K562 (cell line): ENCODE measurements around the gene CYSTM1. TPM values are rescaled to one million over a fixed set of nuclear protein-coding genes. Genes with fewer than 3 reads are reported as not detected.
A peak's percentile ranks its signal among the peaks of the same experiment; 100 is the strongest.

ENCODE experiments used
- ARID2 ChIP-seq: fragments of 450-650 bp; IDR thresholded peaks from 2 replicates; pipeline ENCODE4 v1.6.1; 2017; ENCODE audit warnings: antibody characterized with exemption, mild to moderate bottlenecking
- CREBBP ChIP-seq: IDR thresholded peaks from one replicate; pipeline ENCODE4 v1.6.1; 2012; ENCODE audit warnings: low read depth, mild to moderate bottlenecking, control low read depth, inconsistent platforms, low read length
- EP400 ChIP-seq: fragments of 450-650 bp; IDR thresholded peaks from 2 replicates; pipeline ENCODE4 v1.6.1; 2017; ENCODE audit warnings: antibody characterized with exemption, mild to moderate bottlenecking, moderate library complexity
- FOXA3 ChIP-seq, 2 experiments: fragments of 450-650 bp in 1 of 2; sonication (generic) in 1 of 2; formaldehyde crosslinking; IDR thresholded peaks in 1 of 2; conservative IDR thresholded peaks in 1 of 2; 2 replicates each; pipeline versions ENCODE4 v1.4.0 to v1.8.0; 2020 to 2022; ENCODE audit warnings: mild to moderate bottlenecking in 2 of 2, missing genetic modification reagents in 1 of 2
- FOXJ3 ChIP-seq: sonication (generic); formaldehyde crosslinking; IDR thresholded peaks from 2 replicates; pipeline ENCODE4 v1.4.0; 2020; ENCODE audit warnings: mild to moderate bottlenecking, missing genetic modification reagents
- HNRNPL ChIP-seq: fragments of 200-400 bp; formaldehyde crosslinking; IDR thresholded peaks from 2 replicates; pipeline ENCODE4 v1.6.1; 2017; ENCODE audit warnings: low read depth, mild to moderate bottlenecking, low read length
- ID3 ChIP-seq, 2 experiments: fragments of 250-450 bp in 1 of 2; fragments of 450-650 bp in 1 of 2; sonication (Bioruptor Pico) in 1 of 2; IDR thresholded peaks; 2 replicates each; pipeline versions ENCODE4 v1.6.1 to v1.8.0; 2016 to 2021; ENCODE audit warnings: mild to moderate bottlenecking in 2 of 2, moderate library complexity in 2 of 2, missing compliant biosample characterization in 1 of 2, missing genetic modification characterization in 1 of 2
- IFI16 ChIP-seq: fragments of 250-450 bp; sonication (Bioruptor Pico); IDR thresholded peaks from 2 replicates; pipeline ENCODE4 v2.1.2; 2022; ENCODE audit warnings: mild to moderate bottlenecking, inconsistent platforms
- ILK ChIP-seq: fragments of 450-650 bp; IDR thresholded peaks from 2 replicates; pipeline ENCODE4 v1.6.1; 2016; ENCODE audit warnings: missing genetic modification characterization, low read depth, mild to moderate bottlenecking, missing compliant biosample characterization, moderate library complexity, borderline replicate concordance
- KAT8 ChIP-seq: fragments of 450-650 bp; IDR thresholded peaks from 2 replicates; pipeline ENCODE4 v1.6.1; 2016; ENCODE audit warnings: low read depth, mild to moderate bottlenecking
- KDM1A ChIP-seq, 2 experiments: fragments of 450-650 bp; IDR thresholded peaks; 2 replicates each; pipeline ENCODE4 v1.6.1; 2016; ENCODE audit warnings: mild to moderate bottlenecking in 2 of 2
- KHSRP ChIP-seq: fragments of 450-650 bp; IDR thresholded peaks from 2 replicates; pipeline ENCODE4 v1.6.1; 2017
- MCM3 ChIP-seq: fragments of 450-650 bp; IDR thresholded peaks from 2 replicates; pipeline ENCODE4 v1.6.1; 2016
- MECOM ChIP-seq: fragments of 250-450 bp; sonication (Bioruptor Pico); IDR thresholded peaks from 2 replicates; pipeline ENCODE4 v1.8.0; 2022; ENCODE audit warnings: inconsistent platforms
- RAD21 ChIP-seq, 2 experiments: fragments of 250-450 bp in 1 of 2; fragments of 450-650 bp in 1 of 2; sonication (Bioruptor Pico) in 1 of 2; formaldehyde crosslinking in 1 of 2; IDR thresholded peaks in 1 of 2; conservative IDR thresholded peaks in 1 of 2; 2 replicates each; pipeline versions ENCODE4 v1.4.0 to v1.8.0; 2020 to 2022; ENCODE audit warnings: mild to moderate bottlenecking in 2 of 2, moderate library complexity in 1 of 2
- SMAD1 ChIP-seq: fragments of 150-350 bp; IDR thresholded peaks from 2 replicates; pipeline ENCODE4 v1.6.1; 2014; ENCODE audit warnings: low read length, low read depth; ENCODE audit not compliant: partially characterized antibody
- TAL1 ChIP-seq: fragments of 450-650 bp; IDR thresholded peaks from 2 replicates; pipeline ENCODE4 v1.6.1; 2016; ENCODE audit warnings: mild to moderate bottlenecking
- TSHZ1 ChIP-seq: fragments of 250-450 bp; sonication (Bioruptor Pico); IDR thresholded peaks from 2 replicates; pipeline ENCODE4 v1.4.0; 2020; ENCODE audit warnings: mild to moderate bottlenecking, moderate library complexity
- ZBTB2 ChIP-seq: fragments of 450-650 bp; IDR thresholded peaks from 2 replicates; pipeline ENCODE4 v1.6.1; 2016; ENCODE audit warnings: antibody characterized with exemption
- ZNF24 ChIP-seq: fragments of 450-650 bp; IDR thresholded peaks from 2 replicates; pipeline ENCODE4 v1.6.1; 2016
- ZNF551 ChIP-seq: fragments of 250-450 bp; sonication (Bioruptor Pico); IDR thresholded peaks from 2 replicates; pipeline ENCODE4 v1.5.0; 2021; ENCODE audit warnings: mild to moderate bottlenecking, moderate library complexity
- ZNF586 ChIP-seq: fragments of 450-650 bp; formaldehyde crosslinking; conservative IDR thresholded peaks from 2 replicates; pipeline ENCODE4 v1.4.0; 2020; ENCODE audit warnings: mild to moderate bottlenecking, moderate library complexity
- ZNF644 ChIP-seq: fragments of 200-800 bp; sonication (Bioruptor generic); IDR thresholded peaks from 2 replicates; pipeline ENCODE4 v1.6.1; 2016; ENCODE audit warnings: low read depth, missing genetic modification characterization, missing compliant biosample characterization
- polyA plus RNA-seq, 8 experiments: library from polyadenylated mRNA; depleted of rRNA in 4 of 8; stranded (reverse) in 5 of 8; unstranded in 3 of 8; fragments of >200 nt; fragmentation: Nextera tagmentation in 2 of 8; fragmentation: Illumina TruSeq in 1 of 8; extraction: Ambion mirVana in 2 of 8; extraction: Trizol in 1 of 8; gene quantifications; 2 replicates each; pipeline versions ENCODE4 v1.2.1 to v1.2.3, GENCODE V29; 2011 to 2014; ENCODE audit warnings: inconsistent platforms in 1 of 8, missing spikeins in 1 of 8
- total RNA-seq, 7 experiments: library from RNA; depleted of rRNA in 6 of 7; stranded (reverse); fragments of >200 nt in 6 of 7; fragmentation: Illumina TruSeq in 2 of 7; extraction: Trizol in 2 of 7; gene quantifications; 2 replicates each; pipeline versions ENCODE4 v1.2.1 to v1.2.3, GENCODE V29; 2011 to 2021; ENCODE audit warnings: low replicate concordance in 1 of 7

CYSTM1 gene
- total and polyA plus RNA-seq, 9 of the 15 experiments (the other 6 are each of a cell fraction or from before 2014, with no cell fraction given), result 76.1 to 422 (median 108) TPM

- TF ChIP-seq EP400 (peak; percentile 43; the same call in 1 of the 2 replicates), SMAD1 (no peak), ZNF24 (no peak), KAT8 (no peak), ZNF586 (CRISPR knock-in tag) (no peak), TAL1 (peak; percentile 51), FOXJ3 (CRISPR knock-in tag) (no peak), ILK (no peak), ZNF551 (CRISPR knock-in tag) (no peak), FOXA3 (CRISPR knock-in tag; conservative IDR thresholded peaks at IDR 0.05 in 1 of 2, IDR thresholded peaks at IDR 0.05 in 1 of 2) (no peak), HNRNPL (no peak), CREBBP (no peak), IFI16 (CRISPR knock-in tag) (no peak), ARID2 (no peak), MECOM (CRISPR knock-in tag) (no peak), KHSRP (no peak), ID3 (CRISPR knock-in tag; IDR thresholded peaks at IDR 0.05) (no peak), ID3 (tag; IDR thresholded peaks at IDR 0.05) (no peak), ZBTB2 (no peak), MCM3 (no peak), KDM1A (IDR thresholded peaks at IDR 0.05) (peak in 1 of 2 experiments; percentile 39; a peak in 1 of 4 replicates), ZNF644 (tag) (peak; percentile 50; the same call in 1 of the 2 replicates), RAD21 (CRISPR knock-in tag; conservative IDR thresholded peaks at IDR 0.05 in 1 of 2, IDR thresholded peaks at IDR 0.05 in 1 of 2) (0 out of 4 replicates have a peak, but pooled peaks of 1 of the 2 experiments have one; percentile 10), TSHZ1 (CRISPR knock-in tag) (no peak)
Observed at GRCh38 chr5:140189977-140190871, 15.2 kb downstream of the CYSTM1 start (continued).
